Sigmoid colon (tissue), 4 donors: Measurements from ENCODE around the gene SP7.

Experiments used
- EP300 ChIP-seq, 4 donors: sonication (generic); formaldehyde crosslinking; IDR thresholded peaks; one replicate each; pipeline ENCODE4 v1.6.1; 2017; ENCODE audit warnings: antibody characterized with exemption in 4 of 4
- POLR2A ChIP-seq, 2 donors: fragments of 450-650 bp; IDR thresholded peaks; one replicate each; pipeline ENCODE4 v1.6.1; 2016; ENCODE audit warnings: antibody characterized with exemption in 2 of 2, mild to moderate bottlenecking in 2 of 2, moderate library complexity in 2 of 2

GRCh38 chr12:53332744-53333143 is 3.4 kb downstream of the SP7 start:
- TF ChIP-seq EP300 (IDR thresholded peaks at IDR 0.05): no peak
- TF ChIP-seq POLR2A (IDR thresholded peaks at IDR 0.05): no peak
